HEK293 (cell line): Measurements from ENCODE around the gene IL6R.

ENCODE experiments used
- CTCF ChIA-PET: fragments of 350-600 bp; formaldehyde crosslinking; extraction: SDS; loops from one replicate; lab custom pipeline; 2021; ENCODE audit warnings: antibody characterized with exemption; lab: Yijun Ruan, JAX
- POLR2A ChIA-PET: fragments of 300-600 bp; formaldehyde crosslinking; extraction: SDS; loops from one replicate; lab custom pipeline; 2020; ENCODE audit warnings: antibody characterized with exemption, inconsistent platforms; lab: Yijun Ruan, JAX
- H3K27ac ChIP-seq: fragments of 200-500 bp; sonication (Bioruptor generic); 2 replicates; pipeline ENCODE4 v1.5.1; 2014; ENCODE audit warnings: low read depth, low read length, control low read depth, inconsistent platforms; ENCODE audit errors: extremely low read depth
- H3K36me3 ChIP-seq, 2 experiments: fragments of 200-500 bp in 1 of 2; sonication (Bioruptor generic) in 1 of 2; 1 replicate in 1 of 2; 2 replicates in 1 of 2; pipeline ENCODE4 v1.5.1; 2014 to 2017; ENCODE audit warnings: inconsistent platforms in 2 of 2, low read length in 2 of 2; ENCODE audit not compliant: control insufficient read depth in 2 of 2, insufficient read depth in 1 of 2
- H3K4me1 ChIP-seq: fragments of 200-500 bp; sonication (Bioruptor generic); 2 replicates; pipeline ENCODE4 v1.5.1; 2014; ENCODE audit warnings: mild to moderate bottlenecking, low read length, inconsistent platforms; ENCODE audit not compliant: control insufficient read depth, insufficient read depth
- H3K4me3 ChIP-seq: 2 replicates; pipeline ENCODE4 v1.5.1; 2011; ENCODE audit warnings: low read depth, mild to moderate bottlenecking, control low read depth, low read length, moderate library complexity
- H3K9me3 ChIP-seq: fragments of 200-500 bp; sonication (Bioruptor generic); 2 replicates; pipeline ENCODE4 v1.5.1; 2014; ENCODE audit warnings: low read depth, low read length, inconsistent platforms; ENCODE audit not compliant: control insufficient read depth, insufficient read depth
- GLIS1 ChIP-seq: fragments of 450-650 bp; formaldehyde crosslinking; IDR thresholded peaks from 2 replicates; pipeline ENCODE4 v1.5.1; 2016; ENCODE audit warnings: missing biosample characterization, missing genetic modification characterization
- KLF17 ChIP-seq: fragments of 450-650 bp; formaldehyde crosslinking; IDR thresholded peaks from 2 replicates; pipeline ENCODE4 v1.5.1; 2016; ENCODE audit warnings: missing biosample characterization, missing genetic modification characterization
- MZF1 ChIP-seq: fragments of 450-650 bp; formaldehyde crosslinking; IDR thresholded peaks from 2 replicates; pipeline ENCODE4 v1.5.1; 2017; ENCODE audit warnings: missing biosample characterization, missing genetic modification characterization, borderline replicate concordance
- PRDM10 ChIP-seq: fragments of 450-650 bp; formaldehyde crosslinking; IDR thresholded peaks from 2 replicates; pipeline ENCODE4 v1.5.1; 2016; ENCODE audit warnings: missing biosample characterization, missing genetic modification characterization
- RBAK ChIP-seq: fragments of 450-650 bp; formaldehyde crosslinking; IDR thresholded peaks from 2 replicates; pipeline ENCODE4 v1.5.1; 2016; ENCODE audit warnings: missing biosample characterization, missing genetic modification characterization
- WT1 ChIP-seq: fragments of 450-650 bp; formaldehyde crosslinking; IDR thresholded peaks from 2 replicates; pipeline ENCODE4 v1.5.1; 2016; ENCODE audit warnings: missing biosample characterization, missing genetic modification characterization
- ZBTB48 ChIP-seq: fragments of 450-650 bp; formaldehyde crosslinking; IDR thresholded peaks from 2 replicates; pipeline ENCODE4 v1.5.1; 2016; ENCODE audit warnings: missing biosample characterization, missing genetic modification characterization
- ZBTB49 ChIP-seq: fragments of 450-650 bp; formaldehyde crosslinking; IDR thresholded peaks from 2 replicates; pipeline ENCODE4 v1.5.1; 2016; ENCODE audit warnings: missing biosample characterization, missing genetic modification characterization, low read depth
- ZNF133 ChIP-seq: fragments of 450-650 bp; formaldehyde crosslinking; IDR thresholded peaks from 2 replicates; pipeline ENCODE4 v1.5.1; 2016; ENCODE audit warnings: missing biosample characterization, missing genetic modification characterization
- ZNF146 ChIP-seq: fragments of 450-650 bp; formaldehyde crosslinking; IDR thresholded peaks from 2 replicates; pipeline ENCODE4 v1.5.1; 2016; ENCODE audit warnings: missing biosample characterization, missing genetic modification characterization
- ZNF248 ChIP-seq: fragments of 450-650 bp; formaldehyde crosslinking; IDR thresholded peaks from 2 replicates; pipeline ENCODE4 v1.5.1; 2017; ENCODE audit warnings: missing biosample characterization, missing genetic modification characterization
- ZNF266 ChIP-seq: fragments of 450-650 bp; formaldehyde crosslinking; IDR thresholded peaks from 2 replicates; pipeline ENCODE4 v1.5.1; 2016; ENCODE audit warnings: missing biosample characterization, missing genetic modification characterization, low read depth
- ZNF292 ChIP-seq: fragments of 450-650 bp; formaldehyde crosslinking; IDR thresholded peaks from 2 replicates; pipeline ENCODE4 v1.5.1; 2016; ENCODE audit warnings: low read depth, missing biosample characterization, missing genetic modification characterization, borderline replicate concordance
- ZNF302 ChIP-seq: fragments of 450-650 bp; formaldehyde crosslinking; IDR thresholded peaks from 2 replicates; pipeline ENCODE4 v1.5.1; 2016; ENCODE audit warnings: missing biosample characterization, missing genetic modification characterization, low read depth
- ZNF311 ChIP-seq: fragments of 450-650 bp; formaldehyde crosslinking; IDR thresholded peaks from 2 replicates; pipeline ENCODE4 v1.5.1; 2017; ENCODE audit warnings: missing biosample characterization, missing genetic modification characterization, borderline replicate concordance
- ZNF433 ChIP-seq: fragments of 450-650 bp; formaldehyde crosslinking; IDR thresholded peaks from 2 replicates; pipeline ENCODE4 v1.5.1; 2016; ENCODE audit warnings: missing biosample characterization, missing genetic modification characterization, low read depth
- ZNF658 ChIP-seq: fragments of 450-650 bp; formaldehyde crosslinking; IDR thresholded peaks from 2 replicates; pipeline ENCODE4; 2016; ENCODE audit warnings: missing biosample characterization, missing genetic modification characterization
- ZNF791 ChIP-seq: fragments of 450-650 bp; formaldehyde crosslinking; IDR thresholded peaks from 2 replicates; pipeline ENCODE4 v1.5.1; 2016; ENCODE audit warnings: missing biosample characterization, missing genetic modification characterization
- ZSCAN23 ChIP-seq: fragments of 450-650 bp; formaldehyde crosslinking; IDR thresholded peaks from 2 replicates; pipeline ENCODE4 v1.5.1; 2016; ENCODE audit warnings: missing biosample characterization, missing genetic modification characterization
- TF ChIP-seq, protein P1 (sequence below): fragments of 450-650 bp; formaldehyde crosslinking; optimal IDR thresholded peaks from 2 replicates; pipeline ENCODE3; 2016; ENCODE audit warnings: missing biosample characterization, mild to moderate bottlenecking, missing genetic modification characterization
- TF ChIP-seq, protein P2 (sequence below): fragments of 450-650 bp; formaldehyde crosslinking; IDR thresholded peaks from 2 replicates; pipeline ENCODE4 v1.5.1; 2016; ENCODE audit warnings: missing biosample characterization, missing genetic modification characterization
- TF ChIP-seq, protein P3 (sequence below): fragments of 450-650 bp; formaldehyde crosslinking; IDR thresholded peaks from 2 replicates; pipeline ENCODE4 v1.5.1; 2016; ENCODE audit warnings: missing biosample characterization, missing genetic modification characterization

Gene IL6R

GRCh38 chr1:154453161-154453560 lies 48.0 kb downstream of the IL6R start:
- TF ChIP-seq, protein P1, sequence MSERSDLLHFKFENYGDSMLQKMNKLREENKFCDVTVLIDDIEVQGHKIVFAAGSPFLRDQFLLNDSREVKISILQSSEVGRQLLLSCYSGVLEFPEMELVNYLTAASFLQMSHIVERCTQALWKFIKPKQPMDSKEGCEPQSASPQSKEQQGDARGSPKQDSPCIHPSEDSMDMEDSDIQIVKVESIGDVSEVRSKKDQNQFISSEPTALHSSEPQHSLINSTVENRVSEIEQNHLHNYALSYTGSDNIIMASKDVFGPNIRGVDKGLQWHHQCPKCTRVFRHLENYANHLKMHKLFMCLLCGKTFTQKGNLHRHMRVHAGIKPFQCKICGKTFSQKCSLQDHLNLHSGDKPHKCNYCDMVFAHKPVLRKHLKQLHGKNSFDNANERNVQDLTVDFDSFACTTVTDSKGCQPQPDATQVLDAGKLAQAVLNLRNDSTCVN = no peak
- TF ChIP-seq ZNF248 (no peak), ZNF658 (no peak), ZNF433 (tag by site-specific recombination) (no peak), ZNF791 (tag by site-specific recombination) (no peak), RBAK (tag by site-specific recombination) (no peak), WT1 (no peak), ZSCAN23 (tag by site-specific recombination) (no peak), ZBTB49 (no peak), ZNF311 (tag by site-specific recombination) (no peak), ZNF292 (no peak), MZF1 (tag by site-specific recombination) (no peak), ZNF266 (tag by site-specific recombination) (no peak)
- TF ChIP-seq, protein P2, sequence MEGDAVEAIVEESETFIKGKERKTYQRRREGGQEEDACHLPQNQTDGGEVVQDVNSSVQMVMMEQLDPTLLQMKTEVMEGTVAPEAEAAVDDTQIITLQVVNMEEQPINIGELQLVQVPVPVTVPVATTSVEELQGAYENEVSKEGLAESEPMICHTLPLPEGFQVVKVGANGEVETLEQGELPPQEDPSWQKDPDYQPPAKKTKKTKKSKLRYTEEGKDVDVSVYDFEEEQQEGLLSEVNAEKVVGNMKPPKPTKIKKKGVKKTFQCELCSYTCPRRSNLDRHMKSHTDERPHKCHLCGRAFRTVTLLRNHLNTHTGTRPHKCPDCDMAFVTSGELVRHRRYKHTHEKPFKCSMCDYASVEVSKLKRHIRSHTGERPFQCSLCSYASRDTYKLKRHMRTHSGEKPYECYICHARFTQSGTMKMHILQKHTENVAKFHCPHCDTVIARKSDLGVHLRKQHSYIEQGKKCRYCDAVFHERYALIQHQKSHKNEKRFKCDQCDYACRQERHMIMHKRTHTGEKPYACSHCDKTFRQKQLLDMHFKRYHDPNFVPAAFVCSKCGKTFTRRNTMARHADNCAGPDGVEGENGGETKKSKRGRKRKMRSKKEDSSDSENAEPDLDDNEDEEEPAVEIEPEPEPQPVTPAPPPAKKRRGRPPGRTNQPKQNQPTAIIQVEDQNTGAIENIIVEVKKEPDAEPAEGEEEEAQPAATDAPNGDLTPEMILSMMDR = no peak
- TF ChIP-seq, all 188 proteins: peak for 0
- Histone ChIP-seq H3K4me3 (no peak overlapping the region), H3K36me3 (no peaks in the 10 kb centered on the region), H3K4me1 (no peaks in the 10 kb centered on the region; the same call in 1 of the 2 replicates), H3K9me3 (no peaks in the 10 kb centered on the region), H3K27ac (no peak overlapping the region)
- POLR2A ChIA-PET = no interaction called here
- CTCF ChIA-PET = interaction anchor here (0.6 to 1.1 kb wide), 3 partner anchors 29 to 105 kb away, joined by 3 read pairs; no protein-coding TSS in a partner anchor

- no peaks in the 10 kb centered on the region for H3K9me3 ChIP-seq
- H3K4me3 ChIP-seq = no peak overlapping the region
- H3K36me3 ChIP-seq = no peaks in the 10 kb centered on the region
- CTCF ChIA-PET = interaction anchor here (0.6 to 1.4 kb wide), 7 partner anchors 10 to 268 kb away, joined by 3 to 4 read pairs (median 3); no protein-coding TSS in a partner anchor
- no peak overlapping the region for H3K27ac ChIP-seq
- POLR2A ChIA-PET = no interaction called here
- H3K4me1 ChIP-seq = no peaks in the 10 kb centered on the region; the same call in 1 of the 2 replicates
- TF ChIP-seq ZNF146 (tag by site-specific recombination) (no peak), KLF17 (0 out of 2 replicates have a peak, but pooled peaks have one; percentile 43), ZBTB48 (peak; percentile 67), ZNF133 (tag by site-specific recombination) (peak; percentile 95), ZNF302 (tag by site-specific recombination) (no peak), GLIS1 (tag by site-specific recombination) (peak; percentile 67), PRDM10 (tag by site-specific recombination) (peak; percentile 73)
- TF ChIP-seq, protein P3, sequence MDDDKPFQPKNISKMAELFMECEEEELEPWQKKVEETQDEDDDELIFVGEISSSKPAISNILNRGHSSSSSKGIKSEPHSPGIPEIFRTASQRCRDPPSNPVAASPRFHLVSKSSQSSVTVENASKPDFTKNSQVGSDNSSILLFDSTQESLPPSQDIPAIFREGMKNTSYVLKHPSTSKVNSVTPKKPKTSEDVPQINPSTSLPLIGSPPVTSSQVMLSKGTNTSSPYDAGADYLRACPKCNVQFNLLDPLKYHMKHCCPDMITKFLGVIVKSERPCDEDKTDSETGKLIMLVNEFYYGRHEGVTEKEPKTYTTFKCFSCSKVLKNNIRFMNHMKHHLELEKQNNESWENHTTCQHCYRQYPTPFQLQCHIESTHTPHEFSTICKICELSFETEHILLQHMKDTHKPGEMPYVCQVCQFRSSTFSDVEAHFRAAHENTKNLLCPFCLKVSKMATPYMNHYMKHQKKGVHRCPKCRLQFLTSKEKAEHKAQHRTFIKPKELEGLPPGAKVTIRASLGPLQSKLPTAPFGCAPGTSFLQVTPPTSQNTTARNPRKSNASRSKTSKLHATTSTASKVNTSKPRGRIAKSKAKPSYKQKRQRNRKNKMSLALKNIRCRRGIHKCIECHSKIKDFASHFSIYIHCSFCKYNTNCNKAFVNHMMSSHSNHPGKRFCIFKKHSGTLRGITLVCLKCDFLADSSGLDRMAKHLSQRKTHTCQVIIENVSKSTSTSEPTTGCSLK = no peak
Observed at GRCh38 chr1:154453574-154454352, 48.6 kb downstream of the IL6R start.
